ENCODE data around the gene ZNF300. TPM values are rescaled to one million over a fixed set of nuclear protein-coding genes. Genes with fewer than 3 reads are reported as not detected.
A peak's percentile ranks its signal among the peaks of the same experiment; 100 is the strongest.

Gene ZNF300
- total and polyA plus RNA-seq, 10 of the 15 experiments (the other 5 are each of a cell fraction or from before 2014, with no cell fraction given), result 0.03 to 1.5 (median 0.16) TPM; not detected in 1

GRCh38 chr5:150853561-150853960 is 51.2 kb downstream of the ZNF300 start:
- in situ Hi-C loops (cut with MboI) (no loop called here), intact Hi-C loops (cut with micrococcal nuclease; ENCODE audit: unreplicated experiment) (no loop called here)
- H3K27me3 ChIP-seq (replicated peaks in 1 of 2; ENCODE audit: control insufficient read depth in 2 of 2, insufficient read depth in 2 of 2, low read length in 1 of 2), result no peaks in the 10 kb centered on the region
- RAD21 ChIA-PET (ENCODE audit: unreplicated experiment), result no interaction called here
- H3K4me3 ChIP-seq, result no peak overlapping the region
- TF ChIP-seq SRF (IDR thresholded peaks at IDR 0.05; ENCODE audit: low read depth in 2 of 2, low read length in 2 of 2) (no peak), JUNB (IDR thresholded peaks at IDR 0.05) (peak; percentile 14; the same call in 1 of the 2 replicates), IKZF2 (IDR thresholded peaks at IDR 0.05) (peak in 1 of 2 experiments; percentile 55; a peak in 2 of 4 replicates), NFYA (IDR thresholded peaks at IDR 0.05; ENCODE audit: borderline replicate concordance, low read depth, low read length) (no peak), IKZF1 (conservative IDR thresholded peaks at IDR 0.05) (0 out of 2 replicates have a peak, but pooled peaks have one; percentile 16), MEF2B (IDR thresholded peaks at IDR 0.05; ENCODE audit: partially characterized antibody, poor library complexity, severe bottlenecking) (no peak), MTA2 (IDR thresholded peaks at IDR 0.05; ENCODE audit: low read depth) (peak; percentile 10; the same call in 1 of the 2 replicates), RELA (IDR thresholded peaks at IDR 0.05; ENCODE audit: borderline replicate concordance, partially characterized antibody) (no peak), NFIC (IDR thresholded peaks at IDR 0.05; ENCODE audit: low read depth, low read length) (peak; percentile 22; the same call in 1 of the 2 replicates), SPI1 (IDR thresholded peaks at IDR 0.05; ENCODE audit: borderline replicate concordance, insufficient read depth, low read depth, low read length) (peak; percentile 78)
- H3K79me2 ChIP-seq (ENCODE audit: control insufficient read depth, insufficient read depth, low read length), result no peaks in the 10 kb centered on the region
- CTCF ChIA-PET, result interaction anchor here (1.6 to 3.4 kb wide), 3 partner anchors 153 to 293 kb away, joined by 4 to 24 read pairs (median 6); partner anchors contain the start of gene RBM22
- no peak for DNase-seq (ENCODE audit: low read depth, low spot score)
- SMC1A ChIA-PET (ENCODE audit: uncharacterized antibody, unreplicated experiment), result interaction anchor here (1.2 to 1.4 kb wide), 2 partner anchors 48 to 52 kb away, joined by 3 read pairs; no protein-coding TSS in a partner anchor
- no peaks in the 10 kb centered on the region; the same call in 1 of the 2 replicates for H3K4me1 ChIP-seq (ENCODE audit: control insufficient read depth, insufficient read depth, low read length)
- peak overlapping the region; percentile 37; the same call in 1 of the 2 replicates for H2AFZ ChIP-seq (ENCODE audit: control insufficient read depth, low read depth, low read length)
- H3K27ac ChIP-seq (ENCODE audit: control insufficient read depth, insufficient read depth), result no peak overlapping the region
- H3K4me2 ChIP-seq (ENCODE audit: control insufficient read depth, insufficient read depth), result no peak overlapping the region
- H3K9ac ChIP-seq (ENCODE audit: control insufficient read depth, insufficient read depth, low read length), result no peak overlapping the region
- H3K36me3 ChIP-seq (ENCODE audit: control insufficient read depth in 2 of 2, insufficient read depth in 2 of 2, low read length in 1 of 2), result no peaks in the 10 kb centered on the region
- peak; percentile 80 for ATAC-seq
- FAIRE-seq, result no peak
- H3K9me3 ChIP-seq (replicated peaks; ENCODE audit: control insufficient read depth, insufficient read depth, low read length), result no peaks in the 10 kb centered on the region
- no TSS peak for BruUV-seq (replicated peaks)
- 50% methylated on average over 2 of the region's 2 CpGs for WGBS (ENCODE audit: insufficient coverage, insufficient replicate concordance, low lambda C conversion rate, missing lambda C conversion rate)
- POLR2A ChIA-PET, result no interaction called here
- H4K20me1 ChIP-seq (ENCODE audit: control insufficient read depth, insufficient read depth), result no peaks in the 10 kb centered on the region
